Breast epithelium (tissue), 4 donors: ENCODE data around the gene MVP. TPM values are rescaled to one million over a fixed set of nuclear protein-coding genes. Genes with fewer than 3 reads are reported as not detected.

Source experiments
- DNase-seq, 2 donors: peaks; one replicate each; pipeline ENCODE4 v3.0.0-alpha.2; 2019; ENCODE audit warnings: low spot score in 2 of 2
- H3K27ac ChIP-seq, 2 donors: fragments of 200-600 bp; sonication (generic) in 1 of 2; one replicate each; pipeline ENCODE4 v1.5.1; 2016 to 2019; ENCODE audit warnings: mild to moderate bottlenecking in 1 of 2
- H3K27me3 ChIP-seq, 2 donors: fragments of 200-600 bp; sonication (generic) in 1 of 2; one replicate each; pipeline versions ENCODE4 v1.5.1 to v1.6.0; 2017 to 2019; ENCODE audit warnings: control low read depth in 1 of 2, mild to moderate bottlenecking in 1 of 2
- H3K36me3 ChIP-seq: fragments of 200-600 bp; one replicate; pipeline ENCODE4 v1.5.1; 2019
- H3K4me1 ChIP-seq, 2 donors: fragments of 200-600 bp; sonication (generic); one replicate each; pipeline ENCODE4 v1.5.1; 2016 to 2019; ENCODE audit warnings: control low read depth in 1 of 2
- H3K4me3 ChIP-seq, 3 donors: fragments of 200-600 bp; sonication (generic); 1 replicate in 2 of 3; 2 replicates in 1 of 3; pipeline ENCODE4 v1.5.1; 2016 to 2019; ENCODE audit warnings: mild to moderate bottlenecking in 3 of 3, moderate library complexity in 2 of 3
- H3K9me3 ChIP-seq, 2 donors: fragments of 200-600 bp; sonication (generic) in 1 of 2; one replicate each; pipeline ENCODE4 v1.5.1; 2016 to 2019; ENCODE audit warnings: control low read depth in 1 of 2
- CTCF ChIP-seq, 3 donors: fragments of 450-650 bp; IDR thresholded peaks; one replicate each; pipeline ENCODE4 v1.5.1; 2016 to 2017; ENCODE audit warnings: antibody characterized with exemption in 3 of 3, mild to moderate bottlenecking in 3 of 3, moderate library complexity in 3 of 3
- POLR2A ChIP-seq: fragments of 450-650 bp; IDR thresholded peaks from one replicate; pipeline ENCODE4 v1.6.1; 2016; ENCODE audit warnings: antibody characterized with exemption, mild to moderate bottlenecking, moderate library complexity
- POLR2AphosphoS5 ChIP-seq, 3 donors: sonication (generic); formaldehyde crosslinking; IDR thresholded peaks; one replicate each; pipeline ENCODE4 v1.6.1; 2017; ENCODE audit warnings: antibody characterized with exemption in 3 of 3
- intact Hi-C: fragments of 100-400 bp; cut with DNase I; formaldehyde crosslinking; loops from one replicate; pipeline ENCODE4 v1.15.1; 2023; ENCODE audit warnings: low total_unique reads
- total RNA-seq, 3 donors: library from RNA; depleted of rRNA; stranded (reverse); fragments of >200 nt; gene quantifications; one replicate each; pipeline ENCODE4 v1.1.0, GENCODE V29; 2016

Gene MVP
- total RNA-seq, 3 donors from 2014 or later = 78.1 to 132 (median 99.7) TPM

GRCh38 chr16:29820730-29821642 lies 724 bp downstream of the MVP start:
- Histone ChIP-seq H3K27ac (peak overlapping the region; percentile 93 to 98), H3K36me3 (no peaks in the 10 kb centered on the region), H3K4me1 (peaks cover 13 to 38% of the 10 kb centered on the region in 2 donors), H3K4me3 (peak overlapping the region; percentile 68 to 73 (median 70)), H3K27me3 (no peaks in the 10 kb centered on the region), H3K9me3 (no peaks in the 10 kb centered on the region)
- peak in 1 of 3 donors; percentile 6 for TF ChIP-seq POLR2AphosphoS5 (IDR thresholded peaks at IDR 0.05)
- TF ChIP-seq CTCF (IDR thresholded peaks at IDR 0.05) = no peak
- no peak for TF ChIP-seq POLR2A
- no peak for DNase-seq
- intact Hi-C loops = no loop called here

GRCh38 chr16:29821643-29822115 lies 1.4 kb downstream of the MVP start:
- TF ChIP-seq POLR2A = no peak
- TF ChIP-seq POLR2AphosphoS5 (IDR thresholded peaks at IDR 0.05) = peak in 2 of 3 donors; percentile 8 to 17
- no peaks in the 10 kb centered on the region for H3K9me3 ChIP-seq
- peak overlapping the region; percentile 68 to 73 (median 70) for H3K4me3 ChIP-seq
- intact Hi-C loops = no loop called here
- no peaks in the 10 kb centered on the region for H3K27me3 ChIP-seq
- H3K4me1 ChIP-seq = peaks cover 13 to 41% of the 10 kb centered on the region in 2 donors
- peak overlapping the region; percentile 93 to 98 for H3K27ac ChIP-seq
- no peaks in the 10 kb centered on the region for H3K36me3 ChIP-seq
- DNase-seq = no peak

DNA sequence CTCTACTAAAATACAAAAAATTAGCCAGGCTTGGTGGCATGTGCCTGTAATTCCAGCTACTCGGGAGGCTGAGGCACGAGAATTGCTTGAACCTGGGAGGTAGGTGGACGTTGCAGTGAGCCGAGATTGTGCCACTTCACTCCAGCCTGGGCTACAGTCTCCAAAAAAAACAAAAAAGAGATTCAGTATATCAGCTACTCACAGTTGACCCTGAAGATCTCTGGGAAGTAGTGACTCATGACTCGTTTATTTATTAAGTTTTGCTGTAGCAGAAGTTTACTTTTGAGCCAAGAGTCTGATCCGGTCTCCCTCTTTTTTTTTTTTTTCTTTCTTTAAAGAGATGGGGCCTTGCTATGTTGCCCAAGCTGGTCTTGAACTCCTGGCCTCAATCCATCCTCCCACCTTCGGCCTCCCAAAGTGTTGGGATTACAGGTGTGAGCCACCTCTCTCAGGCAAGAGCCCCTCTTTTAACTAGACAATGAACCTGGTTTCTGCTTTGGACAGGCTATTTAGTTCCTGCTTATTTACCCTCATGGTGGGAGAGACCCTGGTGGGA lies 4.4 kb downstream of the MVP start:
- peak overlapping the region in 2 of 3 donors; percentile 1 to 27 for H3K4me3 ChIP-seq
- TF ChIP-seq CTCF (IDR thresholded peaks at IDR 0.05) (no peak), POLR2AphosphoS5 (IDR thresholded peaks at IDR 0.05) (no peak), POLR2A (no peak)
- intact Hi-C loops = no loop called here

DNA sequence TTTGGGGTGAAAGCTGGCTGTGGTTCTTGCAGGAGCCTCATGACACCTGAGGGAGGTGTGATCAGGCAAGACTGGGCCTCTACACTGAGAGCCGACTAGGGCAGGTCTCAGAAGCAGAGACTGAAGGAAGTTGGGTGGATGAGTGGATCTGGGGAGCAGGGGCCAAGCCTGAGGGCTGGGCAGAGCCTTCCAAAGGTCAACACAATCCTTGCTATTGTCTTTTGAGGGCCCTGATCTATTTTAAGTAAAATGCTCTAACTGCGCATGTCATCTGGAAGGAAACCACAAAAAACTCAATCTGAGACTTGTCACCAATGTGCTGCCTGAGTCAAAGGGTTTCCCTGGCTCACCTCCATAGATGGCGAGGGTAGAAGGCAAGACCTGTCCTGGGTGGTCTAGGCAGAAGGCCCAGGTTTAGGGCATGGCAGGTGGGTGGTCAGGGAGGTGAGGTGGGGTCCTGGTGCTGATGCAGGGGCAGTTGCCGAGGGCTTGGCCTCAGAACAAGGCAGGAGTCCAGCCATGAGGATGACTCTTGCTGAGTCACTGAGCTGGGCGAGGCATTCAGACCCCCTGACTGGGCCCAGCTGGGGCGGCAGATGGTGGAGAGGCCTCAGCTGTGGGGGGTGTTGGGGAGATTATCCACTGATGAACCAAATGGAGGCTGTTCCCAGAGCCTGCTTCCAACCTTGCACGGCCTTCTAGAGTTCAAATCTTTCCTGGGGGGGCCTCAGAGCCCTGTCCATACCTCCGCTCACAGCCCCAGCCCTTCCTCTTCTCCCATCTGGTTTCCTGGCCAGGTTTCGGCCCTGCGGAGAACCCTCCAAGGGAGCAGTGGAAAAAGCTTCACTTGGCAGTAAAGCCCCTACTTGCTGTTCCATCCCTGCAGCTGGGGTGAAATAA lies 5.1 kb downstream of the MVP start:
- intact Hi-C loops = no loop called here
- peak overlapping the region in 2 of 3 donors; percentile 1 to 27 for H3K4me3 ChIP-seq

More for the DNA sequence above, 4.4 kb downstream of the MVP start:
- Histone ChIP-seq H3K27ac (peak overlapping the region; percentile 86 to 93), H3K36me3 (no peaks in the 10 kb centered on the region), H3K27me3 (no peaks in the 10 kb centered on the region), H3K4me1 (peaks cover 13 to 37% of the 10 kb centered on the region in 2 donors), H3K9me3 (no peaks in the 10 kb centered on the region)
- DNase-seq = no peak

GRCh38 chr16:29826342-29826695 lies 6.1 kb downstream of the MVP start:
- H3K27ac ChIP-seq = peak overlapping the region; percentile 86 to 93
- no peaks in the 10 kb centered on the region for H3K9me3 ChIP-seq
- no peak for DNase-seq
- H3K4me1 ChIP-seq = peaks cover 12 to 30% of the 10 kb centered on the region in 2 donors
- TF ChIP-seq CTCF (IDR thresholded peaks at IDR 0.05) (no peak), POLR2A (no peak), POLR2AphosphoS5 (IDR thresholded peaks at IDR 0.05) (no peak)
- H3K4me3 ChIP-seq = no peak overlapping the region
- no peaks in the 10 kb centered on the region for H3K36me3 ChIP-seq
- H3K27me3 ChIP-seq = no peaks in the 10 kb centered on the region
- intact Hi-C loops = no loop called here

More for the DNA sequence above, 5.1 kb downstream of the MVP start:
- no peaks in the 10 kb centered on the region for H3K9me3 ChIP-seq
- H3K27ac ChIP-seq = peak overlapping the region; percentile 86 to 93
- TF ChIP-seq POLR2A (no peak), POLR2AphosphoS5 (IDR thresholded peaks at IDR 0.05) (peak in 1 of 3 donors; percentile 7)
- no peaks in the 10 kb centered on the region for H3K27me3 ChIP-seq
- DNase-seq = no peak
- H3K4me1 ChIP-seq = peaks cover 13 to 30% of the 10 kb centered on the region in 2 donors
- no peaks in the 10 kb centered on the region for H3K36me3 ChIP-seq
